Measurements from ENCODE around the gene CHERP.
"Not testable (repeated sequence)": the region's sequence is repeated elsewhere in the genome, so short reads cannot be mapped to it uniquely, and the experiment has no call there.

The CHERP gene

DNA sequence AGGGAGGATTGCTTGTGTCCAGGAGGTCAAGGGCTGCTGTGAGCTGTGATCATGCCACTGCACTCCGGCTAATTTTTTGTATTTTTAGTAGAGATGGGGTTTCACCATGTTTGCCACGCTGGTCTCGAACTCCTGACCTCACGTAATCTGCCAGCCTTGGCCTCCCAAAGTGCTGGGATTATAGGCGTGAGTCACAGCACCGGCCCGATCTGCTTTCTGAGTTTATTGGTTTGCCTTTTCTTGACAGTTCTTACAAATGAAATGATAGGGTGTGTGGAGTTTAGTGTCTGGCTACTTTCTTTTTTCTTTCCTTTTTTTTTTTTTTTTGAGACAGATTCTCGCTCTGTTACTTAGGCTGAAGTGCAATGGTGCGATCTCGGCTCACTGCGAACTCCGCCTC, 45.2 kb downstream of the CHERP start:
- no peak for DNase-seq (ENCODE audit: low read depth, low spot score)
- peak overlapping the region; percentile 88 for H3K4me3 ChIP-seq (ENCODE audit: low read length)

DNA sequence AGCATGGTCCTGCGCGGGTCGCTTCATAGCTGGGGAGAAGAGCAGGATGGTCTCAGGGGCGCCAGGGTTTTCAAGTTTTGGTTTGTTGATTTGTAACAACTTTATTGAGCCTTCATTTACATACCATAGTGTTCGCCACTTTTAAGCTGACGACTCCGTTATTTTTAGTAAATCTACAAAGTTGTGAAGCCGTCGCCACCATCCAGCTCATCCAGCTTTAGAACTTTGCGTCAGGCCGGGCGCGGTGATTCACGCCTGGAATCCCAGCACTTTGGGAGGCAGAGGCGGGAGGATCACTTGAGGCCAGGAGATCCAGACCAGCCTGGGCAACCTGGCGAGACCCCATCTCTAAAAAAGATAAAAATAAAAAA, 45.6 kb downstream of the CHERP start:
- peak overlapping the region; percentile 88 for H3K4me3 ChIP-seq (ENCODE audit: low read length)
- DNase-seq (ENCODE audit: low read depth, low spot score) = no peak

DNA sequence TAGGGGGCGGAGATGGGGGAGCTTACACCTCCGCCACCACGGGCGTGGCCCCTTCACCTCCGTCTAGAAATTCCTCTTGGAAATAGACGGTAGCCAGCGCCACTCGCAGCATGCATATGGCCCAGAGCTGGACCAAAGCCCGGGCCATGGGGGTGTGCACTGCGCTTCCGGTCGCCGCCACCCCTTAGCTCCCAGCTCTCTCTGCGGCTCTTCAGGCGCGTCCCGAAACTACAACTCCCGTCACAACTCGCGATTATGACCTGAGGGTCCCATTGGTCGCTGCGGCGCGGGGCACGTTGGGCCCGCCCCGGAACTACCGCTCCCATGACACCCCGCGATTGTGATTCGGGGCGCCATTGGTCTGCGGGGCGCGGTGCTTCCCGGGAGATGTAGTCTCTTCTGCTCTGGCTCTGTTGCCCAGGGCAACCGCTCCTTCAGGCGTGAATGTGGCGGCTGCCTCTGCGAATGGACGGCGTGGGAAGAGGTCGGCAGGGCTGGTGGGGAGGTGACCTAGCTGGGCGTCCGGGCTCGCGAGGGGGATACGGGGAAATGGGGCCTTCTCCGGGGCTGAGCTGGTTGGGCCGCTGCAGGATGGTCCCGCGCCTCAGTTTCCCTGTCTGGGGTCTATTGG, 46.1 kb downstream of the CHERP start, which contains the start of the genes C19orf44 and CALR3:
Gene C19orf44, plus strand, starts transcription at position 413 of the 631 bp plus-strand sequence. CDS start 4,399 bp downstream, outside the sequence.
Gene CALR3, minus strand, starts transcription at position 186 of the 631 bp plus-strand sequence. Its CDS starts 38 bp downstream, at position 148.
- DNase-seq (ENCODE audit: low read depth, low spot score) = peak; percentile 95
- peak within 1 kb of the TSS; percentile 88 for H3K4me3 ChIP-seq (ENCODE audit: low read length)

DNA sequence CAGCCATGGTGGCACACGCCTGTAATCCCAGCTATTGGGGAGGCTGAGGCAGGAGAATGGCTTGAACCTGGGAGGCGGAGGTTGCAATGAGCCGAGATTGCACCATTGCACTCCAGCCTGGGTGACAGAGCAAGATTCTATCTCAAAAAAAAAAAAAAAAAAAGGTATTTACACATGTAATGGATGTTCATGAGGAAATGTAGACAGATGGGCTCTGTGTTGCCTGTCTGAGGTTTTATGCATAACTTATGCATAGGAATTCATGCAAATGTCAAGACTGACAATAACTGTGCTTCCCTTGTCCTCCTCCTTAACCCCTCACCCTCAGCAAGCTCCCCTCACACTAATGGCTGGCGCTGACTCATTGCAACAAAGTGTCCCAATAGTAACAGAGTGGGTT, 55.8 kb downstream of the CHERP start:
- DNase-seq (ENCODE audit: low read depth, low spot score); H3K4me3 ChIP-seq (ENCODE audit: low read length): not testable (repeated sequence)

DNA sequence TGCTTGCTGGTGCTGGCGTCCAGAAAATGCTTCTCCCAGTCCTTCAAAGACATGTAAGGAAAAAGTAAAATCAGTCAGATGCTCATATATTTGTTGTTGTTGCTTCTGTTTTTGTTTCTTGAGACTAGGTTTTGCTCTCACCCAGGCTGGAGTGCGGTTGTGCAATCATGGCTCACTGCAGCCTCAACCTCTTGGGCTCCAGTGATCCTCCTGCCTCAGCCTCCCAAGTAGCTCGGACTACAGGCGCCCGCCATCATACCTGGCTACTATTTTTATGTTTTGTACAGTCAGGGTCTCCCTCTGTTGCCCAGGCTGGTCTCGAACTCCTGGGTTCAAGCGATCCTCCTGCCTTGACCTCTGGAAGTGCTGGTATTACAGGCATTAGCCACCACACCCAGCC, 59.5 kb downstream of the CHERP start:
- H3K4me3 ChIP-seq (ENCODE audit: low read length) = no peak overlapping the region
- no peak for DNase-seq (ENCODE audit: low read depth, low spot score)

DNA sequence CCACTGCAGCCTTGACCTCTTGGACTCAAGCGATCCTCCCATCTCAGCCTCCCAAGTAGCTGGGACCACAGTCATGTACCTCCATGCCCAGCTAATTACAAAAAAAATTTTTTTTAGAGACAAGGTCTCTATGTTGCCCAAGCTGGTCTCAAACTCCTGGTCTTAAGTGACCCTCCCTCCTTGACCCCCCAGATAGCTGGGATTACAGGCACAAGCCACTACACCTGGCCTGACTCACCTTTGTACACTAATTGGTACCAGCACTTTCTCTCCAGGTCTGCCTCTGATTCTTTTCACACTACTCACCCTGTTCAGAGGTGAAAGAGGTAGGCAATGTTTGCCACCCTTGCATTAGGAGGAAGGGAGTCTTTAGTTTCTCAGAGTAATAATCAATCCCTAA, 64.9 kb downstream of the CHERP start:
- no peak overlapping the region for H3K4me3 ChIP-seq (ENCODE audit: low read length)
- DNase-seq (ENCODE audit: low read depth, low spot score) = no peak

DNA sequence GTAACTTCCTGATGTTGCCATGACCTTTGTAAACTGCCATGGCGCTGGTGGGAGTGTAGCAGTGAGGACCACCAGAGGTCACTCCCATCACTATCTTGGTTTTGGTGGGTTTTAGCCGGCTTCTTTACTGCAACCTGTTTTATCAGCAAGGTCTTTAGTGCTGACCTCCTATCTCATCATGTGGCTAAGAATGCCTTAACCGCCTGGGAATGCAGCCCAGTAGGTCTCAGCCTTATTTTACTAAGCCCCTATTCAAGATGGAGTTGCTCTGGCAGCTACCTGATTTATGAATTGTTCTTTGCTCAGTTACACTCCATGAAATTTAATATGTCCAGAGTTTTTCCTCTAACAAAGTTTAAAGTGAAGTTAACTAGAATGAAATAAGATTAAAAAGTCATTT, 65.8 kb downstream of the CHERP start:
- H3K4me3 ChIP-seq (ENCODE audit: low read length) = no peak overlapping the region
- DNase-seq (ENCODE audit: low read depth, low spot score) = no peak

DNA sequence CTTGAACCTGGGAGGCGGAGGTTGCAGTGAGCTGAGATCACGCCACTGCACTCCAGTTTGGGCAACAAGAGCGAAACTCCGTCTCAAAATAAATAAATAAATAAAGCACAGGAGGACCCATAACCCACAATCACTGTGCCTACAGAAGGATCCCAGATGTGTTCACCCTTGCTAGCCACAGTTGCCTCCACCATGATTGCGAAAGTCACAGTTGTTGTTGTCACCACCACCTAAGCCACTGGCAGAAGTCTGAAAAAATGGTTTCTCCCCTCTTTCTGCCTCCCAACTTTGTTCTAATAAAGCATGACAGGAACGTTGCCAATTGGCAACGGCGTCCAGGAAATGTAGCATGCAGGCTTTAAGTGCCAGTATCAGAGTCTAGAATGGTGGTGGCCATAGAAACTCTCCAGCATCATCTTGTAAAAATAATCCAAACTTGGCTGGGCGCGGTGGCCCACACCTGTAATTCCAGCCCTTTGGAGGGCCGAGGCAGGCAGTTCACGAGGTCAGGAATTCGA, 68.3 kb downstream of the CHERP start:
- H3K4me3 ChIP-seq (ENCODE audit: low read length) = no peak overlapping the region
- DNase-seq (ENCODE audit: low read depth, low spot score) = no peak

DNA sequence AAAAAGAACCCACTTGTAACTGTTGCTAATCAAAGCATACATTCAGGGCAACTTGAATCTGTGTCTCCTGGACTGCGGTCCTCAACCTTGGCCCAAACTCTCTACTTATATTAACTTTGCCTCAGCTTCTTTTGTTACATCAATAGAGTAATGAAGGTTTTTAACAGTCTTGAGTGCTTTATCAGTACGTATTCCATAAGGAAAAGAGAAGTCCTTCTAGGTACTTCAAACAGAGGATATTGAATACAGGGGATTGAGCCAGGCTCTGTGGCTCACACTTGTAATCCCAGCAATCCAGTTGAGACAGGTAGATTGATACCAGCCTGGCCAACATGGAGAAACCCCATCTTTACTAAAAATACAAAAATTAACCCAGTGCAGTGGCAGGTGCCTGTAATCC, 69.2 kb downstream of the CHERP start:
- H3K4me3 ChIP-seq (ENCODE audit: low read length) = no peak overlapping the region
- no peak for DNase-seq (ENCODE audit: low read depth, low spot score)

DNA sequence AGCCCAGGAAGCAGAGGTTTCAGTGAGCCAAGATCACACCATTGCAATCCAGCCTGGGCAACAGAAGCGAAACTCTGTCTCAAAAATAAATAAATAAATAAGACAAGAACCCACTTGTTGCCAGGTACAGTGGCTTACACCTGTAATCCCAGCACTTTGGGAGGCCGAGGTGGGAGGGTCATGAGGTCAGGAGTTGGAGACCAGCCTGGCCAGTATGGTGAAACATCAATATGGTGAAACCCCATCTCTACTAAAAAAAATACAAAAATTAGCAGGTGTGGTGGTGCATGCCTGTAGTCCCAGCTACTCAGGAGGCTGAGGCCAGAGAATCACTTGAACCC, 69.7 kb downstream of the CHERP start:
- DNase-seq (ENCODE audit: low read depth, low spot score) = not testable (repeated sequence)
- peak overlapping the region; percentile 79 for H3K4me3 ChIP-seq (ENCODE audit: low read length)

DNA sequence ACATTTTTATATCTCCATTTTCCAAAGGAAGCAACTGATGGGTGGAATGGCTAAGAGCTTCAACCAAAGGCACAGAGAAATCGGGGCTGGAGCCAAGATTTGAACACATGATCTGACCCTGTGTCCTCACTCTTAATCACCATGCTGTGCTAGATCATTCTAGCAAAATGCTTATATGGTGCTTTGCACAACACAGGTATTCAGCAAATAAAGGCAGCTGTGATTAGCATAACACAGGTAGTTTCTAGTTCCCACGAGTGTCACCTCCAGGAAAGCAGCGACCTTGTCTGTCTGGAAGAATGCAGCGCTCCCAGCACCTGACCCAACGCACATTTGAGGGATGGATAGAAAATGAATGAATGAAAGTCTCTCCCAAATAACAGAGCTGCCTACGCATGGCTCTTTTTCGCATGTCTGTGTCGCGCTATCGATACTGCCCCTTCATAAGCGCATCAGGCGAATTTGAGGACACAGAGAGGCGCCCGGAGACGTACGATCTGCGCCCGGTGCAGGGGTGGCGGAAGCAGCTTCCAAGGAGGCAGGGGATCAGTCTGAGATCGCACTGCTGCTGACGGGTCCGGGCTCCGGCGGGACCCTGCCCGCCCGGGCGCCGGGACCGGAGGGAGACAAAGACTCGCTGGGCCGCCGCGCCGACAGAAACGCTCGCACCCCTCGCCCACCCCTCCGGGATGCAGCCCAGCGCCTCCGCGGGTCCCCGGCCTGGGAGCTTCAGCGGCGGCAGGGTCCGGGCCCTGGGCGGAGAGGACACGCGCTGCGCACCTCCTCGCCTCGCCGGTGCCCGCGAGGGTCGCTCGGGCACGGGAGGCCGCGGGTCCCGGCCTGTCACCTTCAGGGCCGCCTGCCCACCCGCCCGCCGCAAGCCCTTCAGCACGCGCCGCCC, 71.1 kb downstream of the CHERP start:
- no peak for DNase-seq (ENCODE audit: low read depth, low spot score)
- peak overlapping the region; percentile 70 for H3K4me3 ChIP-seq (ENCODE audit: low read length)

DNA sequence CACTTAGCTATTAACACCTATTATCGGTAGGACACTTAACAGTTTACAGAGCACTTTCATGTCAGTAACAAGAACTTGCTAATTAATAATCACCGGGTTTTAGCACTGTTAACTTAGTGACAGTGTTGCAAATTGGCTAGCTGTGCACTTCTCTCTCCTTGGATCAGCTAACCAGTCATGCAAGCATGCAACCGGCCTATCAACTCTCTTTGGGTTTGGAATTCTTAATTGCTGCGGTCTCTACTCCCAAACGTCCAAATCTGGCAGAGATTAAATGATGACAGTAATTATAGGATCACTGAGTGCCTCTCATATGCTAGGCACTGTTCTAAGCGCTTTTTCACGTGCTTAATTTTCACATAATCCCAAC, 71.7 kb downstream of the CHERP start:
- DNase-seq (ENCODE audit: low read depth, low spot score) = no peak
- peak overlapping the region; percentile 70 for H3K4me3 ChIP-seq (ENCODE audit: low read length)
